GM19324 (cell line): ENCODE measurements around the gene GRIK5.
"Not testable (repeated sequence)": the region's sequence is repeated elsewhere in the genome, so short reads cannot be mapped to it uniquely, and the experiment has no call there.

Experiments
- ATAC-seq: cut with Tn5 transposase; IDR thresholded peaks from one replicate; pipeline ENCODE4 v1.9.1; 2021; ENCODE audit warnings: mild to moderate bottlenecking, moderate library complexity; ENCODE audit not compliant: unreplicated experiment, low FRiP score

Gene GRIK5

GRCh38 chr19:42053037-42053935, 16.7 kb downstream of the GRIK5 start:
- ATAC-seq, result no peak

- no peak for ATAC-seq
Observed at GRCh38 chr19:42052241-42052863, 17.7 kb downstream of the GRIK5 start.

DNA sequence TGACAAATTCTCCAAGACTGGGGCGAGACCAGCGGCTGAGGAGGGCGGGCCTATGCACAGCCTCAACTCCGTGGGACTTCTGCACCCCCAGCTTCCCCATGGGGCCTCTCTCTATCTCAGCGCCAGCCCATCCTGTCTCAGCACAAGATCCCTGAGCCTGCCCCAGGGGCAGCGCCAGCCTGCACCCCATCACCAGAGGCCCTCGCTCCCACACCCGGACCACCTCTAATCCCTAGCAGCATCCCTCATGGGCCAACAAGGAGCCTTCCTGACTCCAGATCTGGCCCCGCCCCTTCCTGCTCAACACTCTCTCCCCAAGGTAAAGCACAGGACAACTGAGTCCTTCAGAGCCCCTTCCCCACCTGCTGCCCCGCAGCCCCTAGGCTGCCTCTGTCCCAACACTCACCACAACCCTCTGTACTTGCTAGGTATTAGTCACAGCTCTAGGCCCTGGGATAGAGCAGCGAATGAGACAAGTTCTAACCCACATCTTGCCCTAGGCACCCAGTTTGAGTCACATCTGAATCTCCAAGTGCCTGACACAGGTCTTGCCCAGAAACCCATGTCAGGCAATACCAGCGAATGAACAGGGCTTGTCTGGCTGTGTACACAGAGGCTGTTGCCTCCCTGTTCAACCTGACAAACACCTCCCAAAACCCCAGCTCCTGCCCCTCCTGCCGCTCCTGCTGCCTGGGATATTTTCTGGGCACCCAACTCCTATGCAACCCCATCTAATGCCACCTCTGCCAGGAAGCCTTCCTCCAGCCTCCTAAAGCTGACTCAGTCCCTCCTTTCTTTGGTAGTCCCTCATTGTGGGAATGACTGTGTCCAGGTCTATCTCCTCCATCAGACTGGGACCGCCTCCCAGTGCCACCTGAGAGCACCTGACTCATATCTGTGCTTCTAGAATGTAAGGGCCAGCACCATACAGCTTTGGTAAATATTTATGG, 18.6 kb downstream of the GRIK5 start:
- ATAC-seq, result no peak

- no peak for ATAC-seq
Observed at GRCh38 chr19:42048992-42049391, 21.0 kb downstream of the GRIK5 start.

GRCh38 chr19:42045575-42045974, 24.4 kb downstream of the GRIK5 start:
- ATAC-seq, result no peak

- ATAC-seq, result no peak
Observed at GRCh38 chr19:42042455-42043170, 27.4 kb downstream of the GRIK5 start.

DNA sequence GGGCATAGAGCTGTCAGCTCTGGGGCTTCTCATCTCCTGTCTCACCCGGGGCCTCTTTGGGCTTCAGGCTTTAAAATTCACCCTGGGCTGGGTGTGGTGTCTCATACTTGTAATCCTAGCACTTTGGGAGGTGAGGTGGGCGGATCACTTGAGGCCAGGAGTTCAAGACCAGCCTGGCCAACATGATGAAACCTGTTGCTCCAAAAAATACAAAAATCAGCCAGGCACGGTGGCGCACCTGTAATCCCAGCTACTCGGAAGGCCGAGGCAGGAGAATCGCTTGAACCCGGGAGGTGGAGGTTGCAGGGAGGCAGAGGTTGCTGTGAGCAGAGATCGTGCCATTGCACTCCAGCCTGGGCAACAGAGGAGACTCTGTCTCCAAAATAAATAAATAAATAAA, 29.5 kb downstream of the GRIK5 start:
- ATAC-seq, result not testable (repeated sequence)

DNA sequence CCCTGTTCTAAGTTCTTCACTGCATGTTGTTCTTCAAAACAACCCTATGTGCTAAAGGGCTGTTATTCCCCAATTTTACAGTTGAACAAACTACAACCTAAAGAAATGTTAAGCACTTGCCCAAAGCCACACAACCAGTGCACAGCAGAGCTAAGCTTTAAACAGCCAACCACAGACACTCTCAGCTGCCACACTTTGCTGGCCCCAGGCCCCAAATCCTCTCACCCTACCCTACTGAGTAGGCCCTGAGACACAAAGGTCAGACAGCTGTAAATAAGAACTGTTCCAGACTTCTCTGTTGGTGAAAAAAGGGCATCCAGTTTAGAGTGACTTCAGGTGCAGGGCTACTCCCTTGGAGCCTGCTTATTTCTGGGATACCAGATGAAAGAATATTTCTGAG, 30.0 kb downstream of the GRIK5 start:
- no peak for ATAC-seq

GRCh38 chr19:42038666-42039065, 31.3 kb downstream of the GRIK5 start:
- ATAC-seq, result no peak

DNA sequence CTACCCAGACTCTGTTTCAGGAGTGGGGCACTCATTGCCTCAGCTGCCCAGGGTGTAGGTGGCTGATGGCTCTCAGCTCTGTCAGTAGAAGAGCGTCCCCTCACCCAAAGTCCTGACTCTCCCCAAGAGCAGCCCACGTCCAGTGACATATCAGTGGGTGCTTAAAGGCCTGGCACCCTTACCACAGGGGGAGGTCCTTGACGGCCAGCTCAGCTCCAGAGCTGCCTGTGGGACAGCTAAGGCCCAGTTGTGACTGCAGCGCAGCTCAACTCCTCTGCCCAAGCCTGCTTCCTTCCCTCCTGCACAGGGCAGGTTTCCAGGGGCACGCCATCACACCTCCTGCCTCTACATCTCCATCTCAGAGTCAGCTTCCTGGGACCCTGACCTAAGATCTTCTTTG, 32.4 kb downstream of the GRIK5 start:
- no peak for ATAC-seq

- ATAC-seq, result not testable (repeated sequence)
Observed at GRCh38 chr19:42034640-42035391, 35.2 kb downstream of the GRIK5 start.

DNA sequence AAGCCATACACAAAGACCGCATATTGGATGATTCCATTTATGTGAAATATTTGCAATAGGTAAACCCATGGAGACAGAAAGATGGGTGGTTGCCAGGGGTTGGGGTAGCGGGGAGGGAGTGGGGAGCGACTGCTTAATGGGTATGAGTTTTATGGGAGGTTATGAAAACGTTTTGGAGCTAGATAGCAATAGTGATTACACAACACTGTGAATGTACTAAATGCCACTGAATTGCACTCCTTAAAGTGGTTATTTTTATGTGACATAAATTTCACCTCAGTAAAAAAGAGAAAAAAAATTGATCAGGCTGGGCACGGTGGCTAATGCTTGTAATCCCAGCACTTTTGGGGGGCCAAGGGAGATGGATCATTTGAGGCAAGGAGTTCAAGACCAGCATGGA, 36.6 kb downstream of the GRIK5 start:
- ATAC-seq, result no peak

DNA sequence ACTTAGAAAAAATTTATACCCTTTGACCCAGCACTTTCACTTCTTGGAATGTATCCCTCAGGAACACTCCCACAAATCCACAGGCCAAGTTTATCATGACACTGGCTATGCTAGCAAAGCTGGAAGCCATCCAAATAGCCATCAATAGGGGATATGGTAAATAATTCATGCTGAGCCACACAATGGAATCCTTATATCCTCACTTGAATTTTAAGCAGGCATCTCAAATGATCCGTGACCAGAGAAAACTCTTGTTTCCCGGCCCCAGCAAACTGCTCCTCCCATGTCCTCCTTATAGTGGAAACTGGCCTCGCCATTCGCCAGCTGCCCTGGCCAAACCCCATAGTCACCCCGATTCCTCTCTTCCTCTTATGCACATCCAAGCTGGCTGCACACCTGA, 37.6 kb downstream of the GRIK5 start:
- ATAC-seq, result no peak

- no peak for ATAC-seq
Observed at GRCh38 chr19:42030645-42031440, 39.2 kb downstream of the GRIK5 start.

DNA sequence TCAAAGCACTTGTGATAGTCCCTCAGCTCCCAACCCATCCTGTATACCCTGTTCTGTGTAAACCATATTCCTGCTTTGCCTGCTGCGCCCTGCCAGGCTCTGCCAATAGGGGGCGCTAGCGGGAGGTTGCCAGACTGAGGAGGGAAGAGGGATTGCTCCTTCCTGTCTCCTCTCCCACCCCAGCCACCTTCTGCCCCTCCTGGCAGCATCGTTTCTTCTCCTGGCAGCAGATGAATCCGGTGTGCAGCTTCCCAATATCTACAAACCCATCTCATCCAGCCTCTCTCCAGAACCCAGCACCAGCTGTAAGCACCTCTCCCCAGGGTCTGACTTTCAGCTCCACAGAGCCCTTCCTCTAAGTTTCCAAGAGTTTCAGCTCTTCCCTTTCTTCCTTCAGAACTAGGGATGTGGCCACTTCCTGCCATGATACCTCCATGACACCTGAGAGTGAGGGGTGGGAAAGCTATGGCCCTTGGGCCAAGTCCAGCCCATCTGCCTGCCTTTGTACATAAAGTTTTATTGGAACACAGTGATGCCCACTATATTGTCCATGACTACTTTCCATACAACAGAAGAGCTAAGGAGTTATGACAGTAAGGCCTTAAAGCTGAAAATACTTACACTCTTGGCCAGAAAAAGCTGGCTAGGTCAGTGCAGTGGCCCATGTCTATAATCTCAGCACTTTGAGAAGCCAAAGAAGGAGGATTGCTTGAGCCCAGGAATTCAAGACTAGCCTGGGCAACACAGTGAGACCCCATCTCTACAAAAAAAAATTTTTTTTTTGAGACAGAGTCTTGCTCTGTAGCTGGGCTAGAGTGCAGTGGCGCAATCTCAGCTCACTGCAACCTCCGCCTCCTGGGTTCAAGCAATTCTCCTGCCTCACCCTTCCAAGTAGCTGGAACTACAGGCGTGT, 41.4 kb downstream of the GRIK5 start:
- no peak for ATAC-seq

DNA sequence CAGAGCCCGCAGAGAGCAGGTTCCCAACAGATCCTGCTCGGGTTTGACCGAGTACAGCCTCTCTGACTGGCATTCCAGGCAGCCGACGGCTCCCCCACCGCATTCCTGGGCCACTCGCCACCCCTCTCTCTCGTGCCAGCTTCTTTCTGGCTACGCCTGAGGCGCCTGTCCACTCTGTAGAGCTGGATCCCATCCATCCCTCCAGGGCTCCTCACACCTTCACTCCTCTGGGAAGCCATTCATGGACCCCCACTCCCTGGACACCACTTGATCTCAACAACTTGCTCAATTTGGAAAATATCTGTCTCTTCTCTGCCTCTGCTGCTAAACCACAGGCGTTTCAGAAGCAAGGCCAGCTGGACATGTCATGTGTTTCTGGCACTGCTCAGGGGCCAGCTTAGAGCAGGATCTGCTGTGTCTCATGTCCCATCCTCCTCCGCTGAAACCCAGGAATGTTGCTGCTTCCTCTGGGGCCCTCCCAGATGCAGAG, 45.3 kb downstream of the GRIK5 start:
- no peak for ATAC-seq

DNA sequence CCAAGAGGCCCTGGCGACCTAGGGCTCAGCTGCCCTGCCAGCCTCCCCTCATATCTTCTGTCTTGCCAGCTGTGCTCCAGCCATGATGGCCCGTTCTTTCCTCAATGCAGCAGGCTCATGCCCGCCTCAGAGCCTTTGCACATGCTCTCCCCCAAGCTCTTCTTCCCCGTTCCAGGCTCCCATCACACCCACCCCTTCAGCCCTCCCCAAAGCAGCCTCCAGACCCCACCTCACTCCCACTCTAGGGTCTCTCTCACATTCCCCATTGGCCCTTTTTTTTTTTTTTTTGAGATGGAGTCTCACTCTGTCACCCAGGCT, 46.1 kb downstream of the GRIK5 start:
- no peak for ATAC-seq
